Astrocyte of the hippocampus (primary cell): ENCODE data around the gene ZRSR2.
A peak's percentile ranks its signal among the peaks of the same experiment; 100 is the strongest.

Experiments
- DNase-seq: peaks from one replicate; pipeline ENCODE4 v3.0.0; 2011; ENCODE audit warnings: low read depth, low spot score

Gene ZRSR2

GRCh38 chrX:15853586-15854079 lies 63.3 kb downstream of the ZRSR2 start:
- DNase-seq = peak; percentile 34

- peak; percentile 66 for DNase-seq
Measured at GRCh38 chrX:15854080-15854655, 63.9 kb downstream of the ZRSR2 start.

- DNase-seq = peak; percentile 98
Measured at GRCh38 chrX:15854712-15855567, 64.7 kb downstream of the ZRSR2 start, which contains the start of gene AP1S2. AP1S2 (minus strand) TSS chrX:15854813; CDS start chrX:15852524, 2,289 bp downstream.

- DNase-seq = no peak
Measured at GRCh38 chrX:15855568-15856221, 65.4 kb downstream of the ZRSR2 start.

- DNase-seq = no peak
Measured at GRCh38 chrX:15856222-15856587, 65.9 kb downstream of the ZRSR2 start.

- no peak for DNase-seq
Measured at GRCh38 chrX:15856636-15857035, 66.4 kb downstream of the ZRSR2 start.

GRCh38 chrX:15858051-15858450 lies 67.8 kb downstream of the ZRSR2 start:
- no peak for DNase-seq

- DNase-seq = no peak
Measured at GRCh38 chrX:15860921-15861320, 70.6 kb downstream of the ZRSR2 start.

GRCh38 chrX:15864023-15864422 lies 73.7 kb downstream of the ZRSR2 start:
- DNase-seq = no peak

GRCh38 chrX:15864629-15865028 lies 74.3 kb downstream of the ZRSR2 start:
- no peak for DNase-seq

- no peak for DNase-seq
Measured at GRCh38 chrX:15866147-15866546, 75.9 kb downstream of the ZRSR2 start.

- DNase-seq = no peak
Measured at GRCh38 chrX:15869695-15870094, 79.4 kb downstream of the ZRSR2 start.

GRCh38 chrX:15870310-15870709 lies 80.0 kb downstream of the ZRSR2 start:
- no peak for DNase-seq
